ENCODE results near the gene ECE1. TPM values are rescaled to one million over a fixed set of nuclear protein-coding genes. Genes with fewer than 3 reads are reported as not detected.

ECE1 gene
- total and polyA plus RNA-seq, 2 of the 8 experiments (the other 6 are each of a cell fraction or from before 2014, with no cell fraction given), result 21.4 to 36.8 TPM

GRCh38 chr1:21322681-21323016, 32.4 kb upstream of the ECE1 start:
- Histone ChIP-seq H3K9me3 (ENCODE audit: insufficient read depth in 2 of 2, low read depth in 1 of 2, low read length in 1 of 2) (no peaks in the 10 kb centered on the region), H3K14ac (ENCODE audit: insufficient read length) (no peak overlapping the region), H2BK5ac (ENCODE audit: low read depth, low read length) (peak overlapping the region; percentile 92; the same call in 1 of the 2 replicates), H3K4me3 (ENCODE audit: extremely low read depth in 1 of 4, insufficient read depth in 2 of 4, low read depth in 3 of 4, low read length in 4 of 4) (no peak overlapping the region), H3K4me2 (ENCODE audit: insufficient read depth in 1 of 2, low read depth in 2 of 2, low read length in 2 of 2) (peak overlapping the region; percentile 50 to 51; a peak in 2 of 4 replicates), H3K27ac (ENCODE audit: low read depth, low read length) (peak overlapping the region; percentile 13; the same call in 1 of the 2 replicates), H3K27me3 (replicated peaks in 1 of 4; ENCODE audit: control insufficient read depth in 3 of 4, extremely low read depth in 1 of 4, insufficient read depth in 3 of 4, low read length in 3 of 4) (no peaks in the 10 kb centered on the region), H3K79me2 (ENCODE audit: control insufficient read depth in 1 of 2, insufficient read depth in 2 of 2, low read length in 2 of 2) (peaks cover 0 to 7% of the 10 kb centered on the region in 2 experiments; a peak in 1 of 4 replicates), H4K8ac (ENCODE audit: extremely low read depth, insufficient read depth, low read length) (no peak overlapping the region), H2BK15ac (ENCODE audit: low read length) (peak overlapping the region; percentile 92; the same call in 1 of the 2 replicates), H3K36me3 (ENCODE audit: control insufficient read depth in 2 of 4, insufficient read depth in 4 of 4, low read length in 3 of 4) (no peaks in the 10 kb centered on the region), H2BK20ac (ENCODE audit: low read length) (peak overlapping the region; percentile 97), H3K79me1 (ENCODE audit: low read depth, low read length) (peaks cover 9% of the 10 kb centered on the region; the same call in 1 of the 2 replicates), H3K4me1 (replicated peaks in 1 of 4; ENCODE audit: control insufficient read depth in 3 of 4, insufficient read depth in 4 of 4, low read length in 3 of 4) (peaks cover 16 to 77% (median 58%) of the 10 kb centered on the region in 4 experiments), H2AK5ac (ENCODE audit: low read depth, low read length) (peak overlapping the region; percentile 65), H2BK120ac (replicated peaks; ENCODE audit: low read depth, low read length) (peak overlapping the region; percentile 30), H3K23me2 (ENCODE audit: low read depth, low read length) (no peaks in the 10 kb centered on the region), H4K5ac (ENCODE audit: insufficient read length, low read depth, low read length) (no peak overlapping the region), H2AFZ (ENCODE audit: low read length) (no peak overlapping the region), H3K18ac (ENCODE audit: extremely low read depth, low read length) (peak overlapping the region; percentile 90), H4K91ac (replicated peaks; ENCODE audit: insufficient read length, low read length) (peak overlapping the region; percentile 79), H3K23ac (ENCODE audit: insufficient read length) (no peak overlapping the region), H3K56ac (replicated peaks; ENCODE audit: insufficient read length, low read depth, low read length) (no peak overlapping the region), H4K20me1 (replicated peaks in 1 of 2; ENCODE audit: control insufficient read depth in 1 of 2, insufficient read depth in 2 of 2, low read length in 2 of 2) (no peaks in the 10 kb centered on the region), H3K4ac (replicated peaks; ENCODE audit: insufficient read length, low read depth, low read length) (peak overlapping the region; percentile 10), H3K9ac (replicated peaks in 1 of 4; ENCODE audit: extremely low read depth in 1 of 4, low read depth in 3 of 4, low read length in 3 of 4) (no peak overlapping the region), H2BK12ac (ENCODE audit: low read depth, low read length) (peak overlapping the region; percentile 64; the same call in 1 of the 2 replicates)
- FAIRE-seq, result no peak
- ChIA-PET POLR2A (ENCODE audit: partially characterized antibody) (interaction anchor here (1.2 to 1.4 kb wide), 2 partner anchors 10 to 15 kb away, joined by 3 read pairs; no protein-coding TSS in a partner anchor), CTCF (ENCODE audit: partially characterized antibody) (interaction anchor here (0.6 to 15.0 kb wide), 15 partner anchors 9 to 105 kb away, joined by 3 to 152 read pairs (median 7); no protein-coding TSS in a partner anchor)
- whole genome bisulfite sequencing, 2 experiments (ENCODE audit: extremely low coverage in 1 of 2, insufficient coverage in 1 of 2, insufficient read length in 1 of 2, insufficient replicate concordance in 2 of 2, low coverage in 1 of 2, low lambda C conversion rate in 2 of 2, missing lambda C conversion rate in 1 of 2), result 56% methylated on average over 6 of the region's 6 CpGs; no CpG with 5 or more reads in 1 of the 2 experiments
- DNase-seq (ENCODE audit: low read depth in 1 of 2, low spot score in 2 of 2), result no peak
- TF ChIP-seq EGR1 (IDR thresholded peaks at IDR 0.05; ENCODE audit: borderline replicate concordance, low read depth, low read length) (no peak), TEAD4 (IDR thresholded peaks at IDR 0.05; ENCODE audit: low read depth, low read length) (peak; percentile 34; the same call in 1 of the 2 replicates)
